Mucosa of stomach (tissue), 1 donor: ENCODE data around the gene CERT1.
"Not testable (repeated sequence)": the region's sequence is repeated elsewhere in the genome, so short reads cannot be mapped to it uniquely, and the experiment has no call there.

Experiments used
- H3K27me3 ChIP-seq: one replicate; pipeline ENCODE4 v1.7.0; 2013; ENCODE audit warnings: mild to moderate bottlenecking, low read length; ENCODE audit not compliant: control insufficient read depth, insufficient read depth
- H3K36me3 ChIP-seq: one replicate; pipeline ENCODE4 v1.7.0; 2013; ENCODE audit warnings: low read length; ENCODE audit not compliant: control insufficient read depth, insufficient read depth
- H3K4me1 ChIP-seq: one replicate; pipeline ENCODE4 v1.7.0; 2013; ENCODE audit warnings: mild to moderate bottlenecking, low read length; ENCODE audit not compliant: control insufficient read depth, insufficient read depth
- H3K4me3 ChIP-seq: one replicate; pipeline ENCODE4 v1.7.0; 2013; ENCODE audit warnings: low read length
- H3K9ac ChIP-seq: one replicate; pipeline ENCODE4 v1.7.0; 2013; ENCODE audit warnings: mild to moderate bottlenecking, low read length, moderate library complexity
- H3K9me3 ChIP-seq: one replicate; pipeline ENCODE4 v1.7.0; 2013; ENCODE audit warnings: mild to moderate bottlenecking, low read length, moderate library complexity; ENCODE audit not compliant: control insufficient read depth
- donor health status: Pancreatic carcinoma.

CERT1 gene

GRCh38 chr5:75336615-75337336 is 174.7 kb downstream of the CERT1 start, which contains the start of gene HMGCR:
Gene HMGCR, plus strand, starts transcription at chr5:75337220. Its CDS starts 5,386 bp downstream, at chr5:75342606.
- Histone ChIP-seq H3K9ac (peak within 1 kb of the TSS; percentile 90), H3K4me3 (peak within 1 kb of the TSS; percentile 90), H3K27me3 (no peaks in the 10 kb centered on the region), H3K4me1 (peaks cover 16% of the 10 kb centered on the region), H3K36me3 (no peaks in the 10 kb centered on the region), H3K9me3 (no peaks in the 10 kb centered on the region)

DNA sequence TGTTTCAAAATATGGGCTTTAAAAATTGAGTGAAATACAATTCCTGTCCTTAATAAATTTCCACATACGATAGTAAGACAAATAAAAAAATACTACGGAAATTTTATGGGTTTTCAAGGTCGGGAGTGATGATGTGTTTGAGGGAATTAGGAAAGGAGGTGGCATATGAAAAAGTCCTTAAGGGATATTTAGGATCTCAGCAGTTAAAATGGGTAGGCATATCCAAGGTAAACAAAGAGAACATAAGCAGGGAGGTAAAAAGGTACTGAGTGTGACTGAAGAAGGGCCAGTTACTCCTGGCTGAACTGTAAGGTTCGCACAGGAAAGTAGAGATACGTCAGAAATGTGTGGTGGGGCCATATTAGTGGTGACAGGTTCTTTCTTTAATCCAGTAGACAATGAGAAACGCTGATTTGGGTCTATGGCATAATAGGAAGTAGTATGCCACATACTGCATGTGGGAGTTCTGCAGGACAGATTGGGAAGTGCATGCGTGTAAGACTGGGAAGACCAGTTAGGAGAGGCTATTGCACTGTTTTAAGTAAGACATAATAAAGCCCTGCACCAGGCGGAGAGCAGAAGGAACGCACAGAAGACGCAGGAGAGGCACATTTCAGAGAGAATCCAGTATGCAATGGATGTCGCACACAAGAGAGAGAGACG is 175.3 kb downstream of the CERT1 start:
- Histone ChIP-seq H3K27me3 (no peaks in the 10 kb centered on the region), H3K9ac (peak overlapping the region; percentile 90), H3K36me3 (no peaks in the 10 kb centered on the region), H3K4me3 (peak overlapping the region; percentile 64), H3K9me3 (no peaks in the 10 kb centered on the region), H3K4me1 (peaks cover 16% of the 10 kb centered on the region)

- Histone ChIP-seq H3K4me1 (peaks cover 13% of the 10 kb centered on the region), H3K9ac (no peak overlapping the region), H3K27me3 (no peaks in the 10 kb centered on the region)
These were observed 175.9 kb downstream of the CERT1 start for GRCh38 chr5:75335486-75335885.

GRCh38 chr5:75334413-75334812 is 177.0 kb downstream of the CERT1 start:
- not testable (repeated sequence) for H3K4me1 ChIP-seq, H3K9ac ChIP-seq, H3K4me3 ChIP-seq, H3K36me3 ChIP-seq, H3K27me3 ChIP-seq, H3K9me3 ChIP-seq

More at GRCh38 chr5:75335486-75335885, 175.9 kb downstream of the CERT1 start:
- no peaks in the 10 kb centered on the region for H3K9me3 ChIP-seq
- H3K36me3 ChIP-seq: no peaks in the 10 kb centered on the region
- no peak overlapping the region for H3K4me3 ChIP-seq

DNA sequence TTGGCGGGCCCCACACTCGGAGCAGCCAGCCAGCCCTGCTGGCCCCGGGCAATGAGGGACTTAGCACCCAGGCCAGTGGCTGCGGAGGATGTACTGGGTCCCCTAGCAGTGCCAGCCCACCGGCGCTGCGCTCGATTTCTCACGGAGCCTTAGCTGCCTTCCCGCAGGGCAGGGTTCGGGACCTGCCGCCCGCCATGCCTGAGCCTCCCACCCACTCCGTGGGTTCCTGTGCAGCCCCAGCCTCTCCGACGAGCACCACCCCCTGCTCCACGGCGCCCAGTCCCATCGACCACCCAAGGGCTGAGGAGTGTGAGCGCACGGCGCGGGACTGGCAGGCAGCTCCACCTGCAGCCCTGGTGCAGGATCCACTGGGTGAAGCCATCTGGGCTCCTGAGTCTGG is 177.7 kb downstream of the CERT1 start:
- not testable (repeated sequence) for H3K9me3 ChIP-seq, H3K4me3 ChIP-seq, H3K4me1 ChIP-seq

DNA sequence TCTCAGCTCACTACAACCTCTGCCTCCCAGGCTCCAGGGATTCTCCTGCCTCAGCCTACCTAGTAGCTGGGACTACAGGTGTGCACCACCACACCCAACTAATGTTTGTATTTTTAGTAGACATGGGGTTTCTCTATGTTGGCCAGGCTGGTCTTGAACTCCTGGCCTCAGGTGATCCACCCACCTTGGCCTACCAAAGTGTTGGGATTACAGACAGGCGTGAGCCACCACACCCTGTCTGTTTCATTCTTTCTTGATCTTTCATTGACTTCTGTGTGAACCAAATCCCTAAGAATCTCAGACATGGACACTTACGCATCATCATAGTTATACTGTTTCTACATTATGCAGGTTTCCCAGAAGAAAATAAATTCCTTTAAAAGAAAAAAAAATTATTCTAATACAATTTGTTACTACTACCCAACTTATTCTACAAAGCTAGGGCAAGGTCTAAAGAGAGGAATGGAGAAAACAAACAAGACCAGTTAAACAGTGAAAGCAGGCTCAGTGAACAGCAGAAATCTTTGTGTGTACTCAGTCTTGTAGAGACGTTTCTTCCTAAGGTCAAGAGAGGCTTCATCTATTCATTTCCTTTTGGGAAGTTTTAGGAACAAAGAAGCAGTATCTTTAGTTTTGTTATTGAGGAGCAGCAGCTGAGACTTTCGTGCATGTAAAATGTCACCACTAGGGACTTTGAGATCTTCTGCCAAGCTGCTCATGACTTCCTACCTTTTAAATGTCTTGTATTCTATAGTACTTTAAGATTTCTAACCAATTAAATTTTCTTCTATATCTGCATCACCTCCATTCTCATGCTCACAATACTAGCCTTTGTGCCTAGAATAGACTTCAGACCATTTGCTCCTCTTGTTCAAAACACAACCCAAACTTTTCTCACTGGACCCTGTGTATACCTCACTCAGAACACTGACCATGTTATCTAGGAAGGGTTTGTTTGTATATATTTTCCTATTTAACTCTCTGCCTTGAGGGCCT is 180.0 kb downstream of the CERT1 start:
- Histone ChIP-seq H3K4me1 (no peaks in the 10 kb centered on the region), H3K36me3 (no peaks in the 10 kb centered on the region), H3K4me3 (no peak overlapping the region), H3K9me3 (no peaks in the 10 kb centered on the region), H3K27me3 (peaks cover 6% of the 10 kb centered on the region), H3K9ac (no peak overlapping the region)

More for the DNA sequence above, 177.7 kb downstream of the CERT1 start:
- not testable (repeated sequence) for H3K36me3 ChIP-seq, H3K9ac ChIP-seq, H3K27me3 ChIP-seq

DNA sequence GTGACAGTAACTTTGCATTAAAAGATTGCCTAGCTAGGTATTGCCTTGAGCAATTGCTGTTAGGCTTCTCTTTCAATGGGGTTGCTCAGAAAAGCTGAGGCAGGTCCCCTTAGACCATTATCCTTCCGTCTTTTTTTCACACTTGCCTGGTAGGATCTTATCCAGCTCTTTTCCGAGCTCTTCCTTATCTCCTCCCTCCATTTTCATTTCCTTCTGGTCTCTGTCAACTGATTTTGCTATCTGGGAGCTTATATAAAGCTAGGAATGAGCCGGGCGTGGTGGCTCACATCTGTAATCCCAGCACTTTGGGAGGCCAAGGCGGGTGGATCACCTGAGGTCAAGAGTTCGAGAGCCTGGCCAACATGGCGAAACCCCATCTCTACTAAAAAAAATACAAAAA is 181.0 kb downstream of the CERT1 start:
- Histone ChIP-seq H3K36me3 (no peaks in the 10 kb centered on the region), H3K4me1 (no peaks in the 10 kb centered on the region), H3K9me3 (no peaks in the 10 kb centered on the region), H3K9ac (no peak overlapping the region), H3K4me3 (no peak overlapping the region), H3K27me3 (peaks cover 6% of the 10 kb centered on the region)
